ENCODE measurements around the gene DENND6A.

The DENND6A gene

DNA sequence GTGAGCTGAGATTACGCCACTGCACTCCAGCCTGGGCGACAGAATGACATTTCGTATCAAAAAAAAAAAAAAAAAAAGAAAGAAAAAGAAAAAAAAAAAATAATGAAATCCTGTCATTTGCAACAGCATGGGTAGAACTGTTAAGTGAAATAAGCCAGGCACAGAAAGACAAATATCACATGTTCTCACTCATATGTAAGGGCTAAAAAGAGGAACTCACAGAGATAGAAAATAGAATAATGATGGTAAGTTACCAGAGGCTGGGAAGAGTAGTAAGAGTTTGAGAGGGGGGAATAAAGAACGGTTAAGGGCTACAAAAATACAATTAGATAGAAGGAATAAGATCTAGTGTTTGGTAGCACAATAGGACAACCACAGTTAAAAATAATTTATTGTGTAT is 19.7 kb downstream of the DENND6A start:
- TF ChIP-seq, protein P1, sequence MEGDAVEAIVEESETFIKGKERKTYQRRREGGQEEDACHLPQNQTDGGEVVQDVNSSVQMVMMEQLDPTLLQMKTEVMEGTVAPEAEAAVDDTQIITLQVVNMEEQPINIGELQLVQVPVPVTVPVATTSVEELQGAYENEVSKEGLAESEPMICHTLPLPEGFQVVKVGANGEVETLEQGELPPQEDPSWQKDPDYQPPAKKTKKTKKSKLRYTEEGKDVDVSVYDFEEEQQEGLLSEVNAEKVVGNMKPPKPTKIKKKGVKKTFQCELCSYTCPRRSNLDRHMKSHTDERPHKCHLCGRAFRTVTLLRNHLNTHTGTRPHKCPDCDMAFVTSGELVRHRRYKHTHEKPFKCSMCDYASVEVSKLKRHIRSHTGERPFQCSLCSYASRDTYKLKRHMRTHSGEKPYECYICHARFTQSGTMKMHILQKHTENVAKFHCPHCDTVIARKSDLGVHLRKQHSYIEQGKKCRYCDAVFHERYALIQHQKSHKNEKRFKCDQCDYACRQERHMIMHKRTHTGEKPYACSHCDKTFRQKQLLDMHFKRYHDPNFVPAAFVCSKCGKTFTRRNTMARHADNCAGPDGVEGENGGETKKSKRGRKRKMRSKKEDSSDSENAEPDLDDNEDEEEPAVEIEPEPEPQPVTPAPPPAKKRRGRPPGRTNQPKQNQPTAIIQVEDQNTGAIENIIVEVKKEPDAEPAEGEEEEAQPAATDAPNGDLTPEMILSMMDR (IDR thresholded peaks at IDR 0.05; ENCODE audit: control insufficient read depth, extremely low read depth, insufficient read depth): no peak
- no peak for DNase-seq (ENCODE audit: low read depth)
- no peak overlapping the region for H3K4me3 ChIP-seq (ENCODE audit: low read depth, low read length)

DNA sequence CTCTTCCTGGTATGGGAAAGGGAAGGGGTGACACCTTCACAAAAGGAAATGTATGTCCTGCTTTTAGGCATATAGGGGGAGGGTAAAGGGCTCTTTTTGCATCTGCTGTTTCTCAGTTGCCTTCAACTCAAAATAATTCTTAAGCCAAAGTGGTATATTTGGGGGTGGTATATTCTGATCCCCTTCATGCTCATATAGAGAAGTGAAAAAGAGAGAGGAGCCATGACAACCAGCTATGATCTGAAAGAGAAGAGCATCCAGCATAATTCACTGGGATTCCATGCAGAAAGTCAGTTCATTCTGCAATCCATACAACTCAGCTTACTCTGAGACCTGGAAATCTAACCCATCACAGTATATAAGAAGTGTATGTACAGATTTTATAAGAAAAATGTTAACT is 22.3 kb downstream of the DENND6A start:
- TF ChIP-seq, protein P1 (IDR thresholded peaks at IDR 0.05; ENCODE audit: control insufficient read depth, extremely low read depth, insufficient read depth): no peak
- H3K4me3 ChIP-seq (ENCODE audit: low read depth, low read length): no peak overlapping the region
- DNase-seq (ENCODE audit: low read depth): no peak

DNA sequence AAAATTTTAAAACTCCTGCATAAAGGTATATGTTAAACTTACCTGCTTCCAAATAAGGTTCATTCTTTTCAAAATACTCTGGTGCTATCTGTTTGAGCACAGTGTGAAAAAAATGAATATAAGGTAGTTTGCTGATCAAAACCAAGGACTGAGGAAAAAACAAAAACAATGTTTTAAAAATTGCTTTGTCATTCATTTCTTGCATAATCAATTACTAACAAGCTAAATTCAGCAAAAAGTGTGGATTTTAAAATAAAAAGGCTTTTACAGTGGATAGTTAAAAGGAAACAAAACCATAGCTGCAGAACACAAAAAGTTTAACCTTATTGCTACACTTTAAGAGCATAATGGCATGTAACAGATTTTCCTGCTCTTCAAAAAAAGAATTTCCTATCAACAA is 31.5 kb downstream of the DENND6A start:
- TF ChIP-seq, protein P1 (IDR thresholded peaks at IDR 0.05; ENCODE audit: control insufficient read depth, extremely low read depth, insufficient read depth): no peak
- no peak for DNase-seq (ENCODE audit: low read depth)
- no peak overlapping the region for H3K4me3 ChIP-seq (ENCODE audit: low read depth, low read length)

DNA sequence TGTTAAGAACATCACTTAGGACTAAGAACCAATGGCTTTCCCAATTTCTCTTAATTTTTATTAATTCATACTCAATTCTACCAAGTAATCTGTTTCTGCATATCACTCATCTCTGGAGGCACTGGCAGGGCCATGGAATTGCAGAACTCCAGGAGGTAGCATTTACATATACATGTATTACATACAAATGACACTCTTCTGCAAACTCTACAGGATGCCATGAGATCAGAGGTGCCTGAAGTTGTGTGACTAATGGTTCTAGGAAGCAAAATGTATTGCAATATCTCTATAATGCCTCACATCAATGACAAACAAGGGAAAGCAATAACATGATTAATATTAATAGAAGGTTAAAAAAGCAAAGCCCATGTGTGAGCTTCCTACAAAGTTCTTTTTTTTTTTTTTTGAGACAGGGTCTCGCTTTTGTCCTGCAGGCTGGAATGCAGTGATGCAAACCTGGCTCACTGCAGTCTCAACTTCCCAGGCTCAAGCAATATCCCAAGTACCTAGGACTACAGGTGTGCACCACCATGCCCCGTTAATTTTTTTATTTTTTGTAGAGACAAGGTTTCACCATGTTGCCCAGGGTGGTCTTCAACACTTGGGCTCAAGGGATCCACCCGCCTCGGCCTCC is 33.0 kb downstream of the DENND6A start:
- DNase-seq (ENCODE audit: low read depth): no peak
- TF ChIP-seq, protein P1 (IDR thresholded peaks at IDR 0.05; ENCODE audit: control insufficient read depth, extremely low read depth, insufficient read depth): no peak
- H3K4me3 ChIP-seq (ENCODE audit: low read depth, low read length): no peak overlapping the region

DNA sequence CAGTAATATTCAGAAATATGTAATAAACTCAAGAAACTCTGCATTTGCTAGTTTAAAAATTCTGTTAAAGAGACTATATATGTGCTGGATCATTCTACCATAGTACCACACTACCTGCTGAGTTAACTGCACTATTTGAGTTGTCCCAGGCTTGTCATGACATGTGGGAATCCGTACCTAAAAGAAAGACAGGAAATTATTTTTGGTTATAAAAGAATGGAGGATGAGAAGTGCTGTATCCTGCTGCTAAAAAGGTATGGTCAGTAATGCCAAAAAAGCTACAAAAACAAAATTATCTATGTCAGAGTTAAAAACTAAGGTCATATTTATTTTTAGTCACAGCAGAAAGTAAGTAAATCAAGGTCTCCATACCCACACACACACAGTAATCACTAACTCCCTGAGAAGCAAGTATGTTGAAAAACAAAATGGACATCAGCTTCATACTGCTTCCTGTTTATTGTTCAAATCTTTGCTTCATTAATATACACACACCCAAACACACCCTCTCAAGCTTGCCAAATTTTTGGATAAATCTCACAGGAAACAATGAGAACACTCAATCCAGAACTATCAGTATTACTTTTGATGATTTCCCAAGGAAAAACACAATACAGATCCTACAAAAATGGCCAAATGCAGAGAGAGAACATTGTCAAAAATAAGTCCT is 33.7 kb downstream of the DENND6A start:
- DNase-seq (ENCODE audit: low read depth): no peak
- H3K4me3 ChIP-seq (ENCODE audit: low read depth, low read length): no peak overlapping the region
- TF ChIP-seq, protein P1 (IDR thresholded peaks at IDR 0.05; ENCODE audit: control insufficient read depth, extremely low read depth, insufficient read depth): no peak

DNA sequence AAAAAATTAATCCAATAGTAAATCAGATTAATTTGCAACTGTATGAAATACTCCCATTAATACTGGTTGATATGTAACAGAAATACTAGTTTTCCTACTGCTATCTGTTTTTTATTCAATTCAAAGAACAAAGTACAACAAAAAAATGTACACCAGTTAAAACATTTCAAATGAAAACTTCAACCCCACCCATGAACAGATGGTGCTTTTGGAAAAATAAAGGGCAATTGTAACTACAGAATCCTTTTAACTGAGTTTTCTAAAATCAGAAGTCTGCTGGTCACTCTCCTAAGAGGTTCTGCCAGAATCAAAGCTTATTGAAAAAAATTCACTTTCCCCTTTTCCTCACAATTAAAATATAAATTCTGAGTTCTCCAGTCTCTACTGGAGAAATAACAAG is 34.3 kb downstream of the DENND6A start:
- no peak for DNase-seq (ENCODE audit: low read depth)
- TF ChIP-seq, protein P1 (IDR thresholded peaks at IDR 0.05; ENCODE audit: control insufficient read depth, extremely low read depth, insufficient read depth): no peak
- no peak overlapping the region for H3K4me3 ChIP-seq (ENCODE audit: low read depth, low read length)

DNA sequence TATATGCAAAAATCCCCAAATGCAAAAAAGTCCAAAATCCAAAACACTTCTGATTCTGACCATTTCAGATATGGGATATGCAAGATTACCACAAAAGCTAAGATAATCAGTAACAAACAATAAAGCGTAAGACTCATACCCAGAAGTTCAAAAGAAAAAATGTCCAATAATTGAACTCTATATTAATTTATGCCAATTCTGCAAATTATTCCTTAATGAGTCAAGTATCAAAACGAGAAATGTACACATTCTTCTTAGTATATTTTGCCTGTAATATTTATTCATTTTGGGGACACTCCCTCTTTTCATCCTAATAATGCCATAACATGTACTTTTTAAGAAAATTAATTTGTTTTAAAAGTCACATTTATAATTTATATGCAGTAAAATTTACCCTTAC is 37.1 kb downstream of the DENND6A start:
- TF ChIP-seq, protein P1 (IDR thresholded peaks at IDR 0.05; ENCODE audit: control insufficient read depth, extremely low read depth, insufficient read depth): no peak
- H3K4me3 ChIP-seq (ENCODE audit: low read depth, low read length): no peak overlapping the region
- DNase-seq (ENCODE audit: low read depth): no peak

Data from LNCaP clone FGC (cell line).